ENCODE data around the gene SNTB2.
"Not testable (repeated sequence)": the region's sequence is repeated elsewhere in the genome, so short reads cannot be mapped to it uniquely, and the experiment has no call there.

Gene SNTB2

DNA sequence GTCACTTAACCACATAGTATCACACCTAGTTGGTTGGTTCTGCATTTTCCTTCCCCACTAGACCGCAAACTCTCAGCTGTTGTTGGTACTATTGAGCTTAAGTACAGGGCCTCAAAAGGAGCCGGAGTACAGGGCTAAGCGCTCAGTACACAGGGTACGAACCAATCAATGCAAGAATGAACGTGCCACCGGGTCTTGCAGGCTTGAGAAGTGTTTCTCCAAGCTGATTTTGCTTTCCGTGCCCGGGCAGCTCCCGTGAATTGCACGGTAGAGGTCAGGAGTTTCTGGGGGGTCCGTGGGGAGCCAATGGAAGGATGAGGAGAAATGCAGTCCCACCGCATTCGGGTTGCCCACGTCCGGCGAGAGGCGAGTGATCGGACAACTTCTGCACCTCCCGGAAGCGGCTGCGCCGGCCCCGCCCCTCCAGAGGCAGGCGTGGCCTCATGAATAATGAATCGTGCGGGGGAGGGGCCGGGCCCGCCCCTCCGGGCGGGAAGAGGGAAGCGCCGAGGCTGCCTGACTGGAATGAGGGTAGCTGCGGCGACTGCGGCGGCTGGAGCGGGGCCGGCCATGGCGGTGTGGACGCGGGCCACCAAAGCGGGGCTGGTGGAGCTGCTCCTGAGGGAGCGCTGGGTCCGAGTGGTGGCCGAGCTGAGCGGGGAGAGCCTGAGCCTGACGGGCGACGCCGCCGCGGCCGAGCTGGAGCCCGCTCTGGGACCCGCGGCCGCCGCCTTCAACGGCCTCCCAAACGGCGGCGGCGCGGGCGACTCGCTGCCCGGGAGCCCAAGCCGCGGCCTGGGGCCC is at the start of gene SNTB2:
Gene SNTB2 (plus strand): TSS at position 523 of the 804 bp plus-strand sequence. CDS start 3 bp downstream, at position 526.
- peak; percentile 63 for DNase-seq (ENCODE audit: low read depth)

DNA sequence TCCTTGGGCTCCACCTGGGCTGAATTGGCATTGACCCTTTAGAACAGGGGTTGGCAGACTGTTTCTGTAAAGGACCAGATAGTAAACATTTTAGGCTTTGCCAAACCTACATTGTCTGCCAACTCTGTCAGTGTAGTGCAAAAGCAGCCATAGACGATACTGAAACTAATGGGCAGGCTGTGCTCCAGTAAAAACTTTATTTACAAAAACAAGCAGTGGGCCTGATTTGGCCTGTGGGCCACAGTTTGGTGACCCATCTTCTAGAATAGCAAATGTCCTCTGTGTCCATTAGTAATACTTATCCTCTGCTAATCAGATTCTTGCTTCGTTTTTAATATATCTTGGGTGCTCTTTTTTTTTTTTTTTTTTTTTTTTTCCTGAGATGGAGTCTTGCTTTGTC is 48.4 kb upstream of the SNTB2 start:
- no peak for DNase-seq (ENCODE audit: low read depth)

DNA sequence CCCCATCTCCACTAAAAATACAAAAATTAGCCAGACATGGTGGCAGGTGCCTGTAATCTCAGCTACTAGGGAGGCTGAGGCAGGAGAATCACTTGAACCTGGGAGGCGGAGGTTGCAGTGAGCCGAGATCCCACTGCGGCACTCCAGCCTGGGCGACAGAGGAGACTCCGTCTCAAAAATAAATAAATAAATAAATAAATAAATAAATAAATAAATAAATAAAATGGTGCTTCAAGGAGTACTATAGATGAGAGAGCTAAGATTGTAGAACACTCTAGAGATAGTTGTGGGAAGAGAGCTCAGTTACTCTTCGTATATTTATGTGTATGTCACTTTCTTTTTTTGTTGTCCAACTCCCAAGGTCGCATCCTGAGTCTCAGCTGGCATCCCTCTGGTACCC is 47.5 kb upstream of the SNTB2 start:
- DNase-seq (ENCODE audit: low read depth), result not testable (repeated sequence)

DNA sequence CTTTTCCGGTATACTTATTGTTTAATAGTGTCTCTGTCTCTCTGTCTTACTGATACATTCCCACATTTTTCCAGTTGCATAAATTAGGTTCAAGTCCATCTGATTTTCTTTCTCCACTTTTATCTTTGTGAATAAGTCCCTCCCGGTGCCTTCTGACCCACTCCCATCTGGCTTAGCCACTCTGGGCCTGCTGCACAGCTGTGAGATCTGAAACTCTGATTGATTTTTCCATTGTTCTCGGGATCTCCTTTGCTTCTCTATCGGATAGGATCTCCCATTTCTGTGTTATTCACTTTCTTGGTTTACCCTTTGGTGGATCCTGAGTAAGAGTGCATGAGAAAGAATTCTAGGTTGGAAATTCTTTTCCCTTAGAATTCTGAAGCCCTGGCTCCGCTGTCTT is 46.0 kb upstream of the SNTB2 start:
- DNase-seq (ENCODE audit: low read depth), result no peak

DNA sequence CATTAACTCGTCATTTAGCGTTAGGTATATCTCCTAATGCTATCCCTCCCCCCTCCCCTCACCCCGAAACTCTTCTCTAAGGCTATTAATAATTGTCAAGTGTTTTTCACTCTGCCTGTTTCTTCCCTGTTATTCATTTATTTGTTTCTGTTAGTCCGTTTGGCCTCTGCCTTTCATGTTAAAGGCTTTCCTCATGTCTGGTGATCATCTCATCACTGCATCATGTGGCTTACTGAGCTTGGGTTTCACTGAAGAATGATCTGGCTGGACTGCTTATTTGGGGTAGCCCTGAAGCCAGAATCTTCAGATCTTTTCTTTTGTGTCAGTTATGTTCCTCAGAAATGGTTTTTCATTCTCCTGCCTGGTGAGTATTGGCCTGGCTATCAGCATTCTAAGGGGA is 45.0 kb upstream of the SNTB2 start:
- DNase-seq (ENCODE audit: low read depth), result no peak

DNA sequence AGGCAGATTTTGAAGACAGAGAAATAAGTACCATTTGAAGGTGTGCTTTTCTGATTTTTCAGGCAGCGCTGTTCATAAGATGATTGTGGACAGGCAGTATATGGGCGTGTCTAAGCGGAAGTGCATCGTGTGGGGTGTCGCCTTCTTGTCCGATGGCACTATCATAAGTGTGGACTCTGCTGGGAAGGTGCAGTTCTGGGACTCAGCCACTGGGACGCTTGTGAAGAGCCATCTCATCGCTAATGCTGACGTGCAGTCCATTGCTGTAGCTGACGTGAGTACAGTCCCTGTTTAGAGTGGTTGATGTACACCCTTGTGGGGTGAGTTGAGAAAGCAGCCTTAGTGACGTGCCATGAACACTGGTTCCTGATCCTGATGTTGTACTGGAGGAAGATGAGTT is 43.8 kb upstream of the SNTB2 start:
- no peak for DNase-seq (ENCODE audit: low read depth)

DNA sequence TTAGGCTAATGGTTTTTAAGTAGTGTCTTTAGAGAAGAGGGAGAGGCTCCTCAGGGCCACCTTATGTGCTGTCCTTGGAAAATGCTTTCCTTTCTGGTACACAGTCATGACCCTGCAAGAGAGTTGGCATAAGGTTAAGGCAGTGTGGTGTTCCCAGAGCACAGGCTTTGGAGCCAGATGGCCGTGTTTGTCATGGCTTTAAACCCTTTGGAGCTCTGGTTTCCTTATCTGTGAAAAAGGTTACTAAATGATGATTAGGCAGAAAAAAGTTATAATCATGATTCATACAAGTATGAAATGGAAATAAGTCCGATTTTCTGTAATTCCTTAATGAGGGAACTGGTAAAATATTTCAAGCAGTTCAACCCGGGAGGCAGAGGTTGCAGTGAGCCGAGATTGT is 41.3 kb upstream of the SNTB2 start:
- no peak for DNase-seq (ENCODE audit: low read depth)

DNA sequence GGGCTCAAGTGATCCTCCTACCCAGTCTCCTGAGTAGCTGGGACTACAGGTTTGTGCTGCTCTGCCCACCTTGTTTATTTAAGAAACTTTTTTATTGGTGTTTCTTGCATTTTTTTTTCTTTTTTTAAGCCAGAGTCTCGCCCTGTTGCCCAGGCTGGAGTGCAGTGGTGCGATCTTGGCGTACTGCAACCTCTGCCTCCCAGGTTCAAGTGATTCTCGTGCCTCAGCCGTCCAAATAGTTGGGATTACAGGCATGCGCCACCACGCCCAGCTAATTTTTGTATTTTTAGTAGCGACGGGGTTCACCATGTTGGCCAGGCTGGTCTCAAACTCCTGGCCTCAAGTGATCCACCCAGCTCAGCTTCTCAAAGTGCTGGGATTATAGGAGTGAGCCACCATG is 37.3 kb upstream of the SNTB2 start:
- not testable (repeated sequence) for DNase-seq (ENCODE audit: low read depth)

DNA sequence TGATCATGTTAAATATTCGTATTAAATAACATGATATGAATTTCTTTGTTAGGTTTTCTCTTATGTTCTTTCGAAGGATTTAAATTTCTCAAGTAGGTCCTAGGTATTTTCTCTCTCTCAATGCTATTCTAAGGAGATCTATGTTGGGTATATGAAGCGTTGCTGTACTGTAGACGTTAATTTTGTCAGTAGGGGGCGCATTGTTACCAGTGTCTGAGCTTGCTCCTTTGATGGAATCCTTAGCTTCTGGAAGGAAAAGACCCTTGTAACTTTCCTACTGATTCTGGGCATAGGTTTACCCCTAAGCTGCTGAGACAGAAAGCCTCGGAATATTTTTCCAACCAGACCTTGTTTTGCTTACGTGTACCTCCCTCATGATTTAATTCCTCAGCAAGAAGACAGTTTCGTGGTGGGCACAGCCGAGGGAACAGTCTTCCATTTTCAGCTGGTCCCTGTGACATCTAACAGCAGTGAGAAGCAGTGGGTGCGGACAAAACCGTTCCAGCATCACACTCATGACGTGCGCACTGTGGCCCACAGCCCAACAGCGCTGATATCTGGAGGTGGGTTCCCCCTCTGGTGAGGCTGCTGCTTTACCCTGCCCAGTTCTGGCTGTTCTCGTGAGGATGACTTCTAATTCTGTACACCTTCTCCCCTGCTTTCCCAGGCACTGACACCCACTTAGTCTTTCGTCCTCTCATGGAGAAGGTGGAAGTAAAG is 36.7 kb upstream of the SNTB2 start:
- no peak for DNase-seq (ENCODE audit: low read depth)

DNA sequence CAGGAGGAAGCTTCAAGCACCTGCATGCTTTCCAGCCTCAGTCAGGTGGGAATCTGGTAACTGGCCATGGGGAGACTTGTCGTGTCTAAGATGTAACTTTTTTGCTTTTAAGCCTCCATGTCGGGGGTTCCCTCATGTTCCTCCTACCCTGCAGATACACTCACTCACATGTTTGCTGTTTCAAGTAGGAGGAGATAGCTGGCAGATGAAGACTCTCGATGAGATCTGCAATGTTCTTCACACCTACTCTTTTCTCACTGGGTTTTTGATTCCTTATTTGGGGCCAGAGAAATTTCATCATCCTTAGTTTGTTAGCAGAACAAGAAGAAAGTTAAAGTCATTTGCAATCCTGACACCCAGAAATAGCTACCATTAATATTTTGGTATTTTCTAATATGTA is 29.8 kb upstream of the SNTB2 start:
- DNase-seq (ENCODE audit: low read depth), result no peak

DNA sequence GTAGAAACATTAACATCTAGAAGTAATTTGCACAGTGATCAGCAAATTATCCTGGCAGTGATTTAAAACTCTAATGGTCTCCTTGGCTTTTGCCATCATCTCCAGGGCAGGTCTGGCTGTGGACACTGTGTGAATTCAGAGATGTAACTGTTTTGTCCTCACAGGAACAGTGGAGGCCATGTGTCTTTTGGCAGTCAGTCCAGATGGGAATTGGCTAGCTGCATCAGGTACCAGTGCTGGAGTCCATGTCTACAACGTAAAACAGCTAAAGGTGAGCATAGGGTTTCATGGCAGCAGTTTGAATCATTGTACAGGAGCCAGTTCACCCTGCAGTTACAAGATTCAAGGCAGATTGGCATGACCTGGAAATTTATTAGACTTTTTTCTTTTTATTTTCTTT is 26.8 kb upstream of the SNTB2 start:
- DNase-seq (ENCODE audit: low read depth), result no peak

DNA sequence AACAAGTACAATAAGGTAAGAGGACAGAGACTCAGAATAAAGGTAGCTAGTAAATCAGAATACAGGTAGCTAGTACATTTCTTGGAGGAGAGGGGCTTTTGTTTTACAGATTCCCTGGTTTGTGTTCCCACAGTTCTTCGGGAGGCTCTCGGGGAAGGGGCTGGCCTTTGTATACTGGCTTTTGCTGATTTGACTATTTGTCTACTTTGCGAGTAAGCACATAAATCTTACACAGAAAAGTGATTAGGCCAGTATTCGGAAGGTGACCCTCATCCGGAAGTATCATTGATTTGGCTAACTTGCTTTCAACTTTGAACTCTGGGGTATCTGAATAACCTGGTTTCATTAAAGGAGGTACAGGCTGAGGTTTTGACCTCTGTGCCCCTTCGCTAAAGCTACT is 21.4 kb upstream of the SNTB2 start:
- no peak for DNase-seq (ENCODE audit: low read depth)

DNA sequence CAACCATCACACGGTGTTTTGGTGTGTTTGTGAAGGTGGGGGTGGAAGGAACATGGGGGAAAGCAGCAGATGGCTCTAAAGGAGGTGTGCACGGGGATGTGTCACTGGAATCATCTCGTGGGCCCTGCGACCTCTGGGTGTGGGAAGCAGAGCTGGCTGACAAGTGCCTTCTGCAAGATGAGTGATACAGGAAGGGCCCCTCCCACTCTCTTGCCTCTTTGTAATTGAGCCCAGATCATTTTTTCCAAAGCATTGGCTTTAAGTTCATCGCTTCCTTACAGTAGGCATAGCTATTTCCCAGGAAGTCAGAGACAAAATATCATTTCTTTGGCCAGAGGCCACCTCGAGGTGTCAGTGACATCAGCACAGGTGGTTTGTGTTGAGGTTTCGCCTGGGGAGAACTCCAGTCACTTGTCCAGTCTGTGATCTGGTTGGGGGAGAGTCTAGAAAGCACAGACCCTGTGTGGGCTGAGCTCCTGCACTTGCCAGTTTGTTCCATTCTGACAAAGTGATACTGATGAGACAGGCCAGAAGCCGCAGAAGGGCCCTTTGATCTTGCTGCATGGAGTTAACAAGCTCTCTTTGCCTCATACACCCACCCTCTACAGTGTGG is 20.6 kb upstream of the SNTB2 start:
- peak; percentile 19 for DNase-seq (ENCODE audit: low read depth)

DNA sequence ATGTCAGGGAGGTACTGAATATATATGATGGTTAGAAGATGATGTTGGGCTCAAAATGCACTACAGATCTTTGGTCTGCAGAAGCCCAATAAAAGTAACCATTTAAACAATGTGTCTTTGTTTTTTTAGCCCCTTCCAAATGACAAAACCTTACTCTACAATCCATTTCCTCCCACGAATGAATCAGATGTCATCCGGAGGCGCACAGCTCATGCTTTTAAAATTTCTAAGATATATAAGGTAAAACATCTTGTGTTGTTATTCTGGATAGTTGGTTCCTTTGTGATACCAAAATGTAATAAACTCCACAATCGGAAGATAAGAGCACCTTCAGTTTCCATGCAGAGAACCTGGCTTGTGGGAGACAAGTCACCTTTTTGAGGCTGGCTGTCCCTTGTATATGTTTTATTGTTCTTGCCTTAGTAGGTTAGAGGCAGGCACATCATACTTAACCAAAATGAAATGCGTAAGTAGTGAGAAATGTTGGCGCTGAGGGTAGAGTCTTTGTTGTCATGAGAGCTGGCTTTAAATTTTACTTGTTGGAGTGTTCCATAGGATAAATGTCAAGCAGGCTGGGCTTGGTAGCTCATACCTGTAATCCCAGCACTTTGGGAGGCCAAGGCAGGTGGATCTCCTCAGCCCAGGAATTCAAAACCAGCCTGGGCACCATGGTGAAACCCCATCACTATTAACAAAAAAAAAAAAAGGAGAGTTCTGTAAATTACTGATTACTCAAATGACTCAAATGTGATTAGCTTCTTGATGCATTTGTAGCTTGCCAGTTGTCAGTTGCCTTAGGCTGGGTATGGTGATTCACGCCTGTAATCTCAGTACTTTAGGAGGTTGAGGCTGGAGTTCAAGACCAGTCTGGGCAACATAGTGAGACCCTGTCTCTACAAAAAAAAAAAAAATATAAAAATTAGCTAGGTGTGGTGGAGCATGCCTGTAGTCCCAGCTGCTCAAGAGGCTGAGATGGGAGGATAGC is 19.7 kb upstream of the SNTB2 start:
- no peak for DNase-seq (ENCODE audit: low read depth)

DNA sequence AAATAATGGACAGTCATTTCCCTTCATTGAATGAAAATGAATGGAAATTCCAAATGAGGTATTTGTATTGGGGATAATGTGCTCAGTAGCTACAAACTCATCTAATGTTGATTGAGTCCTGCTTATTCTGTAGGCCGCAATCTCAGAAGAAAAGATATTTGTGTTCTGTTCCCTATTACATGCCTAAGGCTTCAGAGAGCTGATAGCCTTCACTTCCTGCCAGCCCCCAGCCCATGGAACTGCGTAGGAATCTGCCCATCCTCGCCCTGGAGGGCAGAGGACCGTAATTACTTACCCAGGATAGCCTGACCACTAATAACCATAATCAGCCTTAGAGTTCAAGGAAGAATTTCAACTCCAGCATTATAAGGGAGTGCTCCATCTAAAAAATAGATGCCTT is 17.9 kb upstream of the SNTB2 start:
- DNase-seq (ENCODE audit: low read depth), result no peak

DNA sequence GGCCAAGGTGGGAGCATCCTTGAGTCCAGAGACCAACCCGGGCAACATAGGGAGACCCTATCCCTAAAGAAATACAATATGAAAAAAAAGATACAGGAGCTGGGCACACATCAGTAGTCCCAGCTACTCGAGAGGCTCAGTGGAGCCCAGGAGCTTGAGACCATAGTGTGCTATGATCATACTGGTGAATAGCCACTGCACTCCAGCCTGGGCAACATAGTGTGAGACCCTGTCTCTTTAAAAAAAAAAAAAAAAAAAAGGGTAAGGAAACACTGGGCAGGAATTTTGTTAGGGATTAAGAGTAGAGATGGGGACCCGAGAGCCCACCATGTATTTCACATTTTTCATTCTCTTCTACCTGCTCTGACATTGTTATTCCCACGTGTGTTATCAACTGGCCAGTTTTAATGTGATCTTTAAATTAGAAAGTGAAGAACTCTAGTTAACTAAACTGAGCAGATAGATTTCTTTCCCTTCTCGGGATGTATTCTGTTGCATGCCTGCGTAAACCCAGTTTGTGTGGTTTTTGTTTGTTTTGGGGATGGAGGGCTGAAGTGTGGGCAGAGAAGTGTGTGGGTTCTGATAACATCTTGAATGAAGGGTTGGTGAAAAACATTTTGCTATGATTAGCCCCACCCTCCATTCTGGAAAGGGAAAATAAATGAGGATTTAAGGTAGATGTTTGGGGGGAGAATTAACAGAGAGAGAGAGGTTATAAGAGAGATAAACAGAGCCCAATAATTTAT is 17.2 kb upstream of the SNTB2 start:
- no peak for DNase-seq (ENCODE audit: low read depth)

DNA sequence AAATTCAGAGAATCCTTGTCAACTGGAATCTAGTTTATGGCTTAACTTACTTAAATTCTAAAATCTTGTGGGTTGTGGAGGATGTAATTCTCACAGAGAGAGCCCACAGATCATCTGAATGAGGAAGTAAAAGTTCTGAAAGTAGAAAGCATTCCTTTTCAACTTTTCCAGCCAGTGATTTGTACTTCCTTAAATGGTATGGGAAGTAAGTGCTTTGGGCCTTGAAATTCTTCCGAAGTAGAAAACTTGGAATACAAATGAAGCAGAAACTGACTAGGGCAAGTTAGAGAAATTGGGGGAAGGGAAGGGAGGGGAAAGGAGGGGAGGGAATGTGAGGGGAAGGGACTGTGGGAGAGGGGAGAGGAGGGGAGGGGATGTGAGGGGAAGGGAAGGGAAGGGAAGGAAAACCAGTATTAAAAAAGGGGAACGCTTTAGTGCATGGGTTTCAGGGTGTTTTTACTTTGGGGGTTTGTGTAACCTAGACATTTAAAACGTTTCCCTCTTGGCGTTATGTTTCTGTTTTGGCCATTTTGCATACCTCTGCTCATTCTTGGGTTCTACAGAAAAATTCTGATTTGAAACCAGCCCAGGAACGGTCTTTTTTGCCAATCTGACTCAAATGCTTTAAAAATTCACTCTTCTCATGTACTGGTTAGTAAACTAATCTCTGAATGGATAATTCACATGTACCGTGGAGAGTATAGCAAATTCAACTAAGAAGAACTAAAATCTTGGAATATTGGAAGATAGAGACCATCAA is 15.5 kb upstream of the SNTB2 start:
- DNase-seq (ENCODE audit: low read depth), result no peak

DNA sequence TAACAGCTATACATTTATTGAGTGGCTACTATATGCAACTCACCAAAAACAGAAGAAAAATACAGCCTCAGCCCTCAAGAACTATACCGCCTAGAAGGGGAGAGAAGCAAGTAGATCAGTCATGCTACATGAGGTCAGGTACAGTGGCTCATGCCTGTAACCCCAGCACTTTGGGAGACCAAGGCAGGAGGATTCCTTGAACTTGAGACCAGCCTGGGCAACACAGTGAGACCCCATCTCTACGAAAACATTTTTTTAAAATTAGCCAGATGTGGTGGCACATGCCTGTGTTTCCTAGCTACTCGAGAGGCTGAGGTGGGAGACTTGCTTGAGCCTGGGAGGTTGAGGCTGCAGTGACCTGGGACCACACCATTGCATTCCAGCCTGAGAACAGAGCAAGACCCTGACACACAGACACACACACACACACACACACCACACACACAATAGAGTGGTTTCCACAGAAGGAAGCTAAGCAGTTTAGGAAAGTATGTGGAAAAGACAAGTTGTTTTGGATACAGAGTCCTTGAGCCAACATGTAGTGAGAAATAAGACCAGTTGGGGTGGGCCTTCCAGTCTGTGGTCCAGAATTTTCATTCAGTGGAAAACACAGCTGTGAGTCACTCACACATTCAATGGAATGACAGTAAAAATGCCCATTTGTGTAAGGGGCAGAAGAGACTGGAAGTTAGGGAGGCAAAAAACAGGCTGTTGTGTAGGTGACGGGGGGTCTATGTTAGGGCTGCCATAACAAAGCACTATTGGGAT is 10.7 kb upstream of the SNTB2 start:
- no peak for DNase-seq (ENCODE audit: low read depth)

DNA sequence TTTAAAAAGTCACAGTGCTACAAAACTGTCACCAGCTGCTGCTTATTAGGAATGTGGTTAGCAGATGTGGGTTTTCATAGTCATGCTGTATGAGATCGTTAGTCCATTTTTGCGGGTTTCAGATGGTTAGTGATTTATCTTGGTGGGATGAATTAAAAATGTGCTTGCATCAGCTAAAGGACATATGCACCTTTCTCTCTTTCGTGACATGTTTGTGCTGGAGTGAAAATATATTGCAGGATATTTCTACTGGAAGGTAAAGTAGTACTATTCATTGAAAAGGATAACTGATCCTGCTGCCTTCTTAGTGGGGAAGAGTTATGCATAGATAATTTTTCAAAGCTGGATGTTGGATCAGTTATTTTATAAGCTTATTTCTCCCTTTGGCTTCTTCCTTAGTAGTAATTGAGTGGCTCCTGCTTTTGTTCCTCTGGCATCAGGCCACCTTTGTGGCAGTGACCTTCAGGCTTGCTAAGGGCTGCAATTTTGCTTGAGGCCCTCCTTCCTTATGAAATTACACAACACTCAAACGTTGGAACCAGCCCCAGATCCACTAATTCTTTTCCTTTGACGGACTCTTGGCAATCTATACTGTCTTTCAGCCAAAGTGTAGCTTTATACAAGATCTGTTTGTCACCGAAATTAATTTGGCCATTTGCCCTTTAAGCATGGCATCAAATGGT is 7.5 kb upstream of the SNTB2 start:
- DNase-seq (ENCODE audit: low read depth), result no peak
